WTC11 (cell line): ENCODE measurements around the gene TEN1. TPM values are rescaled to one million over a fixed set of nuclear protein-coding genes. Genes with fewer than 3 reads are reported as not detected.
A peak's percentile ranks its signal among the peaks of the same experiment; 100 is the strongest.

Experiments
- ATAC-seq: fragments of 200-7000 bp; cut with Tn5 transposase; 2 replicates; pipeline ENCODE4 v1.10.0; 2021; ENCODE audit warnings: mild to moderate bottlenecking, moderate library complexity
- CTCF ChIA-PET: fragments of 300-600 bp; sonication (Branson Sonifier 250); formaldehyde crosslinking; loops from one replicate; lab custom pipeline; 2021; ENCODE audit warnings: antibody characterized with exemption; lab: Charles Lee
- POLR2A ChIA-PET: fragments of 350-600 bp; sonication (Branson Sonifier 250); formaldehyde crosslinking; loops from one replicate; lab custom pipeline; 2021; ENCODE audit warnings: antibody characterized with exemption; lab: Charles Lee
- DNase-seq: peaks from one replicate; pipeline ENCODE4 v3.0.0; 2021; ENCODE audit warnings: low spot score
- H3K27ac Mint-ChIP-seq: 2 replicates; pipeline ENCODE4 v1.8.0; 2021; ENCODE audit warnings: mixed read lengths
- H3K27me3 Mint-ChIP-seq: 2 replicates; pipeline ENCODE4 v1.8.0; 2021; ENCODE audit warnings: low read depth, mild to moderate bottlenecking, moderate library complexity, mixed read lengths
- H3K36me3 Mint-ChIP-seq: 2 replicates; pipeline ENCODE4 v1.8.0; 2021; ENCODE audit warnings: mixed read lengths
- H3K4me1 Mint-ChIP-seq: 2 replicates; pipeline ENCODE4 v1.8.0; 2022; ENCODE audit warnings: mixed read lengths
- H3K4me3 Mint-ChIP-seq: 2 replicates; pipeline ENCODE4 v1.8.0; 2021; ENCODE audit warnings: mild to moderate bottlenecking, moderate library complexity, mixed read lengths
- H3K9me3 Mint-ChIP-seq: 2 replicates; pipeline ENCODE4 v1.8.0; 2021; ENCODE audit warnings: mixed read lengths
- ATF1 ChIP-seq: sonication (generic); formaldehyde crosslinking; IDR thresholded peaks from 2 replicates; pipeline ENCODE4 v1.8.1; 2023; ENCODE audit warnings: mild to moderate bottlenecking, moderate library complexity, missing genetic modification reagents
- ATF2 ChIP-seq: sonication (generic); formaldehyde crosslinking; IDR thresholded peaks from 2 replicates; pipeline ENCODE4 v1.8.1; 2022; ENCODE audit warnings: low read depth, missing genetic modification reagents, borderline replicate concordance
- E2F1 ChIP-seq: sonication (generic); formaldehyde crosslinking; IDR thresholded peaks from 2 replicates; pipeline ENCODE4 v1.8.0; 2022; ENCODE audit warnings: mild to moderate bottlenecking, missing genetic modification reagents
- E2F4 ChIP-seq: sonication (generic); formaldehyde crosslinking; IDR thresholded peaks from 2 replicates; pipeline ENCODE4 v1.8.1; 2022; ENCODE audit warnings: low read depth, mild to moderate bottlenecking, moderate library complexity, missing genetic modification reagents, borderline replicate concordance
- ELF4 ChIP-seq: sonication (generic); formaldehyde crosslinking; IDR thresholded peaks from 2 replicates; pipeline ENCODE4 v1.8.1; 2022; ENCODE audit warnings: low read depth, mild to moderate bottlenecking, moderate library complexity, missing genetic modification reagents
- ESRRA ChIP-seq: sonication (generic); formaldehyde crosslinking; IDR thresholded peaks from 2 replicates; pipeline ENCODE4 v1.8.1; 2022; ENCODE audit warnings: mild to moderate bottlenecking, missing genetic modification reagents, borderline replicate concordance
- FOXK1 ChIP-seq: sonication (generic); formaldehyde crosslinking; IDR thresholded peaks from 2 replicates; pipeline ENCODE4 v1.8.0; 2022; ENCODE audit warnings: mild to moderate bottlenecking, moderate library complexity, missing genetic modification reagents
- NFATC4 ChIP-seq: fragments of 250-450 bp; sonication (Bioruptor Pico); IDR thresholded peaks from 2 replicates; pipeline ENCODE4 v1.9.0; 2021; ENCODE audit warnings: mild to moderate bottlenecking
- NFYB ChIP-seq: sonication (generic); formaldehyde crosslinking; conservative IDR thresholded peaks from 2 replicates; pipeline ENCODE4 v1.8.0; 2022; ENCODE audit warnings: low read depth, missing genetic modification reagents
- OVOL2 ChIP-seq: fragments of 250-450 bp; sonication (Bioruptor Pico); IDR thresholded peaks from 2 replicates; pipeline ENCODE4 v1.9.0; 2021; ENCODE audit warnings: mild to moderate bottlenecking, borderline replicate concordance
- RELA ChIP-seq: sonication (generic); formaldehyde crosslinking; IDR thresholded peaks from 2 replicates; pipeline ENCODE4 v1.8.1; 2022; ENCODE audit warnings: missing genetic modification reagents, mild to moderate bottlenecking, borderline replicate concordance
- SMAD3 ChIP-seq: sonication (generic); formaldehyde crosslinking; IDR thresholded peaks from 2 replicates; pipeline ENCODE4 v1.8.0; 2022; ENCODE audit warnings: missing genetic modification reagents, mild to moderate bottlenecking, borderline replicate concordance
- ZNF425 ChIP-seq: fragments of 250-450 bp; sonication (Bioruptor Pico); conservative IDR thresholded peaks from 2 replicates; pipeline ENCODE4 v1.9.0; 2021; ENCODE audit warnings: mild to moderate bottlenecking
- ZNF671 ChIP-seq: fragments of 250-450 bp; sonication (Bioruptor Pico); IDR thresholded peaks from 2 replicates; pipeline ENCODE4 v1.8.0; 2021; ENCODE audit warnings: mild to moderate bottlenecking
- total RNA-seq: library from RNA; stranded (reverse); gene quantifications from 3 replicates; pipeline ENCODE4 v1.2.3, GENCODE V29; 2021
- TF ChIP-seq, protein P1 (sequence below): sonication (generic); formaldehyde crosslinking; IDR thresholded peaks from 2 replicates; pipeline ENCODE4 v1.8.0; 2022; ENCODE audit warnings: mild to moderate bottlenecking, missing genetic modification reagents
- TF ChIP-seq, protein P2 (sequence below): sonication (generic); formaldehyde crosslinking; IDR thresholded peaks from 2 replicates; pipeline ENCODE4 v1.8.1; 2023; ENCODE audit warnings: mild to moderate bottlenecking, missing genetic modification reagents, moderate library complexity
- TF ChIP-seq, protein P3 (sequence below): fragments of 250-450 bp; sonication (Bioruptor Pico); IDR thresholded peaks from 2 replicates; pipeline ENCODE4 v1.8.0; 2021; ENCODE audit warnings: mild to moderate bottlenecking

TEN1 gene
- total RNA-seq, 1 experiment from 2014 or later = 15.6 TPM

GRCh38 chr17:75981019-75981615 is 2.1 kb downstream of the TEN1 start:
- peak overlapping the region; percentile 100 for H3K27ac Mint-ChIP-seq
- peak overlapping the region; percentile 97 for H3K4me3 Mint-ChIP-seq
- H3K36me3 Mint-ChIP-seq = peaks cover 8% of the 10 kb centered on the region
- no peaks in the 10 kb centered on the region for H3K9me3 Mint-ChIP-seq
- TF ChIP-seq E2F1 (no peak), SMAD3 (CRISPR knock-in tag) (no peak), RELA (CRISPR knock-in tag) (no peak), OVOL2 (CRISPR knock-in tag) (no peak), ZNF671 (CRISPR knock-in tag) (no peak), NFYB (CRISPR knock-in tag) (no peak), ESRRA (no peak)
- ChIA-PET CTCF (interaction anchor here (0.7 to 1.4 kb wide), 5 partner anchors 24 to 380 kb away, joined by 3 to 4 read pairs (median 4); no protein-coding TSS in a partner anchor), POLR2A (interaction anchor here (0.7 to 1.0 kb wide), 3 partner anchors 40 to 467 kb away, joined by 3 to 4 read pairs (median 4); partner anchors contain the start of gene FBF1)
- H3K27me3 Mint-ChIP-seq = no peaks in the 10 kb centered on the region
- ATAC-seq (no peak), DNase-seq (no peak)
- H3K4me1 Mint-ChIP-seq = peaks cover 67% of the 10 kb centered on the region

DNA sequence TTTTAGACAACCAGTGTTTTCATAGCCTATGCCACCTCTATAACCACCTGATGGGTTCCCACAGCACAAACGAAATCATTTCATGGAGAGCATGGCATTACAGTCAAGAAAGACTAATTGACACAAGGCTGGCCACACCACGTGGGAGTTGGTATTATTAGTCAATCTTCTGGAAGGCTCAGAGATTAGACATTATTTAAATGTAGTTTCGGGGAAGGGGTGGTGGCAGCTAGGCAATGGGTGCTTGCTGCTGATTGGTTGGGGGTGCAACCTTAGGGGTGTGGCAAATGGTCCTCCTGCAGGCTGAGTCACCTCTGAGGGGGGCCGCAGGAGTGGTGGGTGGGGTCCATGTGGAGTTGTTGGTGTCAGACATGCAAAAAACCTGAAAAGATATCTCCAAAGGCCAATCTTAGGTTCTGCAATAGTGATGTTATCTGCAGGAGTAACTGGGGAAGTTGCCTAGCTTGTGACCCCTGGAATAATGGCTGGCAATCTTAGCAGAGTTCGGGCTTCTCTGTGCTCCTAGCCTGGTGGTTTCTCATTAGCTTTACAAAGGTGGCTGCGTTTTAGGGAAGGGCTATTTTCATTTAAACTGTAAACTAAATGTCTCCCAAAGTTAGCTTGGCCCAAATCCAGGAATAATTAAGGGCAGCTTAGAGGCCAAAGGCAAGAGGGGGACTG is 4.6 kb downstream of the TEN1 start:
- CTCF ChIA-PET = interaction anchor here (0.7 to 2.9 kb wide), 14 partner anchors 9 to 153 kb away, joined by 3 to 28 read pairs (median 5); partner anchors contain the start of genes CDK3, MRPL38 and WBP2
- TF ChIP-seq E2F1 (no peak), ZNF425 (CRISPR knock-in tag) (no peak), ATF1 (CRISPR knock-in tag) (no peak), FOXK1 (CRISPR knock-in tag) (no peak), ELF4 (no peak), ATF2 (CRISPR knock-in tag) (no peak), NFATC4 (CRISPR knock-in tag) (no peak), E2F4 (CRISPR knock-in tag) (no peak)
- TF ChIP-seq, protein P1, sequence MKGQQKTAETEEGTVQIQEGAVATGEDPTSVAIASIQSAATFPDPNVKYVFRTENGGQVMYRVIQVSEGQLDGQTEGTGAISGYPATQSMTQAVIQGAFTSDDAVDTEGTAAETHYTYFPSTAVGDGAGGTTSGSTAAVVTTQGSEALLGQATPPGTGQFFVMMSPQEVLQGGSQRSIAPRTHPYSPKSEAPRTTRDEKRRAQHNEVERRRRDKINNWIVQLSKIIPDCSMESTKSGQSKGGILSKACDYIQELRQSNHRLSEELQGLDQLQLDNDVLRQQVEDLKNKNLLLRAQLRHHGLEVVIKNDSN (CRISPR knock-in tag) = peak; percentile 27; the same call in 1 of the 2 replicates
- TF ChIP-seq, protein P2, sequence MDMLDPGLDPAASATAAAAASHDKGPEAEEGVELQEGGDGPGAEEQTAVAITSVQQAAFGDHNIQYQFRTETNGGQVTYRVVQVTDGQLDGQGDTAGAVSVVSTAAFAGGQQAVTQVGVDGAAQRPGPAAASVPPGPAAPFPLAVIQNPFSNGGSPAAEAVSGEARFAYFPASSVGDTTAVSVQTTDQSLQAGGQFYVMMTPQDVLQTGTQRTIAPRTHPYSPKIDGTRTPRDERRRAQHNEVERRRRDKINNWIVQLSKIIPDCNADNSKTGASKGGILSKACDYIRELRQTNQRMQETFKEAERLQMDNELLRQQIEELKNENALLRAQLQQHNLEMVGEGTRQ (CRISPR knock-in tag) = peak; percentile 37
- TF ChIP-seq, protein P3, sequence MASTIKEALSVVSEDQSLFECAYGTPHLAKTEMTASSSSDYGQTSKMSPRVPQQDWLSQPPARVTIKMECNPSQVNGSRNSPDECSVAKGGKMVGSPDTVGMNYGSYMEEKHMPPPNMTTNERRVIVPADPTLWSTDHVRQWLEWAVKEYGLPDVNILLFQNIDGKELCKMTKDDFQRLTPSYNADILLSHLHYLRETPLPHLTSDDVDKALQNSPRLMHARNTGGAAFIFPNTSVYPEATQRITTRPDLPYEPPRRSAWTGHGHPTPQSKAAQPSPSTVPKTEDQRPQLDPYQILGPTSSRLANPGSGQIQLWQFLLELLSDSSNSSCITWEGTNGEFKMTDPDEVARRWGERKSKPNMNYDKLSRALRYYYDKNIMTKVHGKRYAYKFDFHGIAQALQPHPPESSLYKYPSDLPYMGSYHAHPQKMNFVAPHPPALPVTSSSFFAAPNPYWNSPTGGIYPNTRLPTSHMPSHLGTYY = no peak
- H3K9me3 Mint-ChIP-seq = no peaks in the 10 kb centered on the region
- DNase-seq (peak; percentile 60), ATAC-seq (peak; percentile 28)
- H3K4me3 Mint-ChIP-seq = peak overlapping the region; percentile 55
- POLR2A ChIA-PET = interaction anchor here (1.0 kb wide), 1 partner anchor 43 kb away, joined by 3 read pairs; the partner anchor contains the start of gene FBF1
- peaks cover 4% of the 10 kb centered on the region for H3K36me3 Mint-ChIP-seq
- peak overlapping the region; percentile 96 for H3K27ac Mint-ChIP-seq
- no peaks in the 10 kb centered on the region for H3K27me3 Mint-ChIP-seq
- H3K4me1 Mint-ChIP-seq = peaks cover 51% of the 10 kb centered on the region
